ENCODE measurements around the gene SAMD9. TPM values are rescaled to one million over a fixed set of nuclear protein-coding genes. Genes with fewer than 3 reads are reported as not detected.

Gene SAMD9
- total and polyA plus RNA-seq, 2 experiments from 2014 or later = 0.54 to 4.4 TPM

DNA sequence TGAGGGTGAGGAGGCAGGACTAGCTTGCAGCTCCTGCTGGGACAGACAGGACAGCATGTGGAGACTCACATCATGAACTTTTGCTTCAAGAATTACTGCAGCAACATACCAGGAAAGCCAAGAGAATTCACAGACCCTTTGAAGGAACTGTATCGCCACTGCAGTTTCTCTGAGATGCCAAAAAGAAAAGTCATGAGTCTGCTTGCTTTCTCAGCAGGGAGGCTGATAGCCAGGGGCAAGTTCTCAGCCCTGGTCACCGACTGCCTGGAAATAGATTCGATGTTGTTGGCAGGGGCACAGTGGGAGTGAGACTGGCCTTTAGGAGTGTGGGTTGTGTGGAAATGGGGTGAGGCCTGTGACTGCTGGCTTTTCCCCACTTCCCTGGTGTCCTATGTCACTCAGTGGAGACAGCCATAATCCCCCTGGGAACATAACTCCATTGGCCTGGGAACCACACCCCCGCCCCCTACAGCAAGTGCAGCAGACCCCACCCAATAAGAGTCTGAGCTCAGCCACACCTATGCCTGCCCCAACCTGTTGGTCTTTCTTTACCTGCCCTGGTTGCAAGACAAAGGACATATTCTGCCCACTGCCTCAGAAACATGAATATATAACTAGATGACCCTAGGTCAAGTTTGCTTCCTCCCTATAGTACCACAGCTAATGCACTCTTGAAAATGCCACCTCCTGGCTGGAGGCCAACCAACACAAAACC is 1.6 kb upstream of the SAMD9 start:
- Histone ChIP-seq H3K4me2 (no peak overlapping the region), H3K79me2 (no peaks in the 10 kb centered on the region), H3K9me2 (replicated peaks; ENCODE audit: insufficient read depth) (no peaks in the 10 kb centered on the region), H3K4me3 (no peak overlapping the region), H3K36me3 (replicated peaks; ENCODE audit: insufficient read depth, low read depth) (no peaks in the 10 kb centered on the region), H3K9me3 (ENCODE audit: low read depth) (no peaks in the 10 kb centered on the region), H3K27ac (no peak overlapping the region), H4K20me1 (ENCODE audit: insufficient read depth, poor library complexity, severe bottlenecking) (no peaks in the 10 kb centered on the region), H2AFZ (no peak overlapping the region), H3K4me1 (ENCODE audit: insufficient read depth) (no peaks in the 10 kb centered on the region), H3K27me3 (no peaks in the 10 kb centered on the region)
- WGBS (ENCODE audit: low lambda C conversion rate, missing lambda C conversion rate) = 60% methylated on average over 4 of the region's 4 CpGs
- TF ChIP-seq EZH2 (IDR thresholded peaks at IDR 0.05; ENCODE audit: borderline replicate concordance) (no peak), EZH2phosphoT487 (IDR thresholded peaks at IDR 0.05; ENCODE audit: low read depth, severe bottlenecking, unreplicated experiment) (no peak)
- TF ChIP-seq, protein P1, sequence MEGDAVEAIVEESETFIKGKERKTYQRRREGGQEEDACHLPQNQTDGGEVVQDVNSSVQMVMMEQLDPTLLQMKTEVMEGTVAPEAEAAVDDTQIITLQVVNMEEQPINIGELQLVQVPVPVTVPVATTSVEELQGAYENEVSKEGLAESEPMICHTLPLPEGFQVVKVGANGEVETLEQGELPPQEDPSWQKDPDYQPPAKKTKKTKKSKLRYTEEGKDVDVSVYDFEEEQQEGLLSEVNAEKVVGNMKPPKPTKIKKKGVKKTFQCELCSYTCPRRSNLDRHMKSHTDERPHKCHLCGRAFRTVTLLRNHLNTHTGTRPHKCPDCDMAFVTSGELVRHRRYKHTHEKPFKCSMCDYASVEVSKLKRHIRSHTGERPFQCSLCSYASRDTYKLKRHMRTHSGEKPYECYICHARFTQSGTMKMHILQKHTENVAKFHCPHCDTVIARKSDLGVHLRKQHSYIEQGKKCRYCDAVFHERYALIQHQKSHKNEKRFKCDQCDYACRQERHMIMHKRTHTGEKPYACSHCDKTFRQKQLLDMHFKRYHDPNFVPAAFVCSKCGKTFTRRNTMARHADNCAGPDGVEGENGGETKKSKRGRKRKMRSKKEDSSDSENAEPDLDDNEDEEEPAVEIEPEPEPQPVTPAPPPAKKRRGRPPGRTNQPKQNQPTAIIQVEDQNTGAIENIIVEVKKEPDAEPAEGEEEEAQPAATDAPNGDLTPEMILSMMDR (IDR thresholded peaks at IDR 0.05; ENCODE audit: poor library complexity) = no peak
- no peak for DNase-seq (ENCODE audit: low spot score)

DNA sequence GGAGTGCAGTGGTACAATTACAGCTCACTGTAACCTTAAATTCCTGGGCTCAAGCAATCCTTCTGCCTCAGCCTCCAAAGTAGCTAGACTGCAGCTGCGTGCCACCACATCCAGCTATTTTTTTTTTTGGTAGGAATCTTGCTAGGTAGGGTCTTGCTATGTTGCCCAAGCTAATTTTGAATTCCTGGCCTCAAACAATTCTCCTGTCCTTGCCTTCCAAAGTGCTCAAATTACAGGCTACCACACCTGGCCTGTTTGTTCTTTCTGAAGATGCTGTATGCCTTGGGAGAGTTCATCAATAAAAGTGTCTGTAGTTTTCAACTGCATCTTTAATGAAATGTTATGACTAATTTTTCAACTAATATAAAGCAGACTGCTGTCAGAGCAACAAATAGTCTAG is 452 bp downstream of the SAMD9 start:
- Histone ChIP-seq H3K4me1 (ENCODE audit: insufficient read depth) (no peaks in the 10 kb centered on the region), H4K20me1 (ENCODE audit: insufficient read depth, poor library complexity, severe bottlenecking) (no peaks in the 10 kb centered on the region), H3K4me2 (peak overlapping the region; percentile 60), H2AFZ (peak overlapping the region; percentile 24), H3K36me3 (replicated peaks; ENCODE audit: insufficient read depth, low read depth) (no peaks in the 10 kb centered on the region), H3K27me3 (no peaks in the 10 kb centered on the region), H3K27ac (no peak overlapping the region), H3K9me3 (ENCODE audit: low read depth) (no peaks in the 10 kb centered on the region), H3K9me2 (replicated peaks; ENCODE audit: insufficient read depth) (no peaks in the 10 kb centered on the region), H3K4me3 (peak overlapping the region; percentile 4), H3K79me2 (no peaks in the 10 kb centered on the region)
- TF ChIP-seq, protein P1 (IDR thresholded peaks at IDR 0.05; ENCODE audit: poor library complexity) = no peak
- TF ChIP-seq EZH2 (IDR thresholded peaks at IDR 0.05; ENCODE audit: borderline replicate concordance) = no peak
- no peak for TF ChIP-seq EZH2phosphoT487 (IDR thresholded peaks at IDR 0.05; ENCODE audit: low read depth, severe bottlenecking, unreplicated experiment)
- 85% methylated on average over 1 of the region's 1 CpG for WGBS (ENCODE audit: low lambda C conversion rate, missing lambda C conversion rate)
- no peak for DNase-seq (ENCODE audit: low spot score)

DNA sequence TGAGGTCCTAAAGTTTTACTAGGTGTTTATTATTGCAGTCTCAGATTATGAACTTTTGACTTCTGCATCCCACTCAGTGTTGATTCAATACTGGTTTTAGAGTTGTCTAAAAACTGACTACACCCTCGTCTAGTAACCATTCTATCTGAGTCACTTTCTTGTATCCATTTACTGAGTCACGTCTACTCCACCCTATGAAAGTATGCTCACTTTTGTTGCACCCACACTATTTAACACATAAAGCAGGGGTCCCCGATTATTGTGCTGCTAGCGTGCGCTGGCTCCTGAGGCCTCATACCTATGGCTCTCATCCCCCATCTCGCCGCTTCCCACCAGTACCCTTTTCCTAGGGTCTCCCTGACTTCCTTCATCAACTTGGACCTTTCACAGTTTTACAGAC is 2.0 kb downstream of the SAMD9 start:
- H2AFZ ChIP-seq = no peak overlapping the region
- 84% methylated on average over 7 of the region's 7 CpGs for WGBS (ENCODE audit: low lambda C conversion rate, missing lambda C conversion rate)
- no peaks in the 10 kb centered on the region for H3K9me2 ChIP-seq (replicated peaks; ENCODE audit: insufficient read depth)
- no peaks in the 10 kb centered on the region for H4K20me1 ChIP-seq (ENCODE audit: insufficient read depth, poor library complexity, severe bottlenecking)
- H3K27ac ChIP-seq = no peak overlapping the region
- H3K79me2 ChIP-seq = no peaks in the 10 kb centered on the region
- TF ChIP-seq, protein P1 (IDR thresholded peaks at IDR 0.05; ENCODE audit: poor library complexity) = no peak
- TF ChIP-seq EZH2 (IDR thresholded peaks at IDR 0.05; ENCODE audit: borderline replicate concordance) = no peak
- no peak for TF ChIP-seq EZH2phosphoT487 (IDR thresholded peaks at IDR 0.05; ENCODE audit: low read depth, severe bottlenecking, unreplicated experiment)
- H3K9me3 ChIP-seq (ENCODE audit: low read depth) = no peaks in the 10 kb centered on the region
- H3K27me3 ChIP-seq = no peaks in the 10 kb centered on the region
- H3K4me1 ChIP-seq (ENCODE audit: insufficient read depth) = no peaks in the 10 kb centered on the region
- no peaks in the 10 kb centered on the region for H3K36me3 ChIP-seq (replicated peaks; ENCODE audit: insufficient read depth, low read depth)
- H3K4me3 ChIP-seq = no peak overlapping the region
- H3K4me2 ChIP-seq = no peak overlapping the region
- DNase-seq (ENCODE audit: low spot score) = no peak

All from hepatocyte (in vitro differentiated cells).